OCI-LY3 (cell line): ENCODE results near the gene PEDS1.
"Not testable (repeated sequence)": the region's sequence is repeated elsewhere in the genome, so short reads cannot be mapped to it uniquely, and the experiment has no call there.

ENCODE experiments used
- H2AFZ ChIP-seq: fragments of 200-600, 300-600 bp; shearing (Covaris generic); 2 replicates; pipeline ENCODE4 v1.6.0; 2014; ENCODE audit warnings: antibody characterized with exemption, low read depth, low read length
- H3K27ac ChIP-seq: fragments of 200-600, 300-600 bp; sonication (generic); 2 replicates; pipeline ENCODE4 v1.5.1; 2014; ENCODE audit warnings: mild to moderate bottlenecking, low read length, moderate library complexity, mixed read lengths
- H3K27me3 ChIP-seq: fragments of 200-600, 300-600 bp; sonication (generic); 2 replicates; pipeline ENCODE4 v1.6.1; 2014; ENCODE audit warnings: low read depth, low read length, mixed read lengths
- H3K36me3 ChIP-seq: fragments of 200-600, 300-600 bp; sonication (generic); replicated peaks from 2 replicates; pipeline ENCODE3; 2014; ENCODE audit warnings: low read depth, low read length, mixed read lengths
- H3K4me1 ChIP-seq: fragments of 300-600, 200-600 bp; sonication (generic); 2 replicates; pipeline ENCODE4 v1.6.1; 2014; ENCODE audit warnings: low read length, mixed read lengths
- H3K4me2 ChIP-seq: fragments of 200-600, 300-600 bp; sonication (generic); 2 replicates; pipeline ENCODE4 v1.6.1; 2014; ENCODE audit warnings: low read length, mixed read lengths
- H3K4me3 ChIP-seq: fragments of 300-600, 200-600 bp; sonication (generic); 2 replicates; pipeline ENCODE4 v1.5.1; 2014; ENCODE audit warnings: antibody characterized with exemption, mild to moderate bottlenecking, low read length, moderate library complexity
- H3K79me2 ChIP-seq: fragments of 300-600, 200-600 bp; shearing (Covaris generic); 2 replicates; pipeline ENCODE4 v1.6.1; 2014; ENCODE audit warnings: mild to moderate bottlenecking, low read length, mixed read lengths
- H3K9ac ChIP-seq: fragments of 300-600, 200-600 bp; shearing (Covaris generic); 2 replicates; pipeline ENCODE4 v1.6.0; 2014; ENCODE audit warnings: mild to moderate bottlenecking, low read length, moderate library complexity
- H3K9me3 ChIP-seq: fragments of 200-600, 300-600 bp; shearing (Covaris generic); 2 replicates; pipeline ENCODE4 v1.6.1; 2014; ENCODE audit warnings: low read length, mixed read lengths; ENCODE audit not compliant: insufficient read depth
- H4K20me1 ChIP-seq: fragments of 200-600, 300-600 bp; sonication (generic); 2 replicates; pipeline ENCODE4 v1.6.1; 2016; ENCODE audit warnings: low read length, mixed read lengths; ENCODE audit not compliant: insufficient read depth
- EZH2phosphoT487 ChIP-seq: fragments of 200-600 bp; shearing (Covaris generic); IDR thresholded peaks from 2 replicates; pipeline ENCODE4 v1.6.1; 2018; ENCODE audit warnings: antibody characterized with exemption, mixed run types, low read depth
- TF ChIP-seq, protein P1 (sequence below): fragments of 200-600, 300-600 bp; sonication (generic); IDR thresholded peaks from 2 replicates; pipeline ENCODE4 v1.5.1; 2014; ENCODE audit warnings: antibody characterized with exemption, low read length, low read depth

PEDS1 gene

DNA sequence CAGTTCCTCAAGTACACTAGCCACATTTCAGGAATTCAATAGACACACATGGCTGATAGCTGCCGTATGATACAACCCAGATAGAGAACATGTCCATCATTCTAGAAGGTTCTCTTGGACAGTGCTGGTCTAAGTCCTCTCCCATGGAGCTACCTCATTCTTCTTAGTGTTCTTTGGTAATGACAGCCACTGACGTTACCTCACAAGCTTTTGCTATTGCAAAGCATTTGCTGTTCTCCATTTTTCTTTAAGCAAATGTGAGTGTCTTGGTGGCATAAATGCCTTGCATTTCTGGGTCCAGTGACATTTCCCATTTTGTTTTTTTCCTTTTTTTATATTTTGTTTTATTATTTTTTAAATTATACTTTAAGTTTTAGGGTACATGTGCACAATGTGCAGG, 28.8 kb upstream of the PEDS1 start:
- no peaks in the 10 kb centered on the region for H3K79me2 ChIP-seq
- H2AFZ ChIP-seq, result no peak overlapping the region
- H3K9me3 ChIP-seq, result no peaks in the 10 kb centered on the region
- H3K4me3 ChIP-seq, result no peak overlapping the region
- H3K27ac ChIP-seq, result no peak overlapping the region
- no peaks in the 10 kb centered on the region for H4K20me1 ChIP-seq
- H3K36me3 ChIP-seq, result no peaks in the 10 kb centered on the region
- TF ChIP-seq, protein P1, sequence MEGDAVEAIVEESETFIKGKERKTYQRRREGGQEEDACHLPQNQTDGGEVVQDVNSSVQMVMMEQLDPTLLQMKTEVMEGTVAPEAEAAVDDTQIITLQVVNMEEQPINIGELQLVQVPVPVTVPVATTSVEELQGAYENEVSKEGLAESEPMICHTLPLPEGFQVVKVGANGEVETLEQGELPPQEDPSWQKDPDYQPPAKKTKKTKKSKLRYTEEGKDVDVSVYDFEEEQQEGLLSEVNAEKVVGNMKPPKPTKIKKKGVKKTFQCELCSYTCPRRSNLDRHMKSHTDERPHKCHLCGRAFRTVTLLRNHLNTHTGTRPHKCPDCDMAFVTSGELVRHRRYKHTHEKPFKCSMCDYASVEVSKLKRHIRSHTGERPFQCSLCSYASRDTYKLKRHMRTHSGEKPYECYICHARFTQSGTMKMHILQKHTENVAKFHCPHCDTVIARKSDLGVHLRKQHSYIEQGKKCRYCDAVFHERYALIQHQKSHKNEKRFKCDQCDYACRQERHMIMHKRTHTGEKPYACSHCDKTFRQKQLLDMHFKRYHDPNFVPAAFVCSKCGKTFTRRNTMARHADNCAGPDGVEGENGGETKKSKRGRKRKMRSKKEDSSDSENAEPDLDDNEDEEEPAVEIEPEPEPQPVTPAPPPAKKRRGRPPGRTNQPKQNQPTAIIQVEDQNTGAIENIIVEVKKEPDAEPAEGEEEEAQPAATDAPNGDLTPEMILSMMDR, result no peak
- no peak for TF ChIP-seq EZH2phosphoT487
- no peak overlapping the region for H3K9ac ChIP-seq
- no peak overlapping the region for H3K4me2 ChIP-seq
- peaks cover 18% of the 10 kb centered on the region for H3K27me3 ChIP-seq
- H3K4me1 ChIP-seq, result peaks cover 12% of the 10 kb centered on the region

DNA sequence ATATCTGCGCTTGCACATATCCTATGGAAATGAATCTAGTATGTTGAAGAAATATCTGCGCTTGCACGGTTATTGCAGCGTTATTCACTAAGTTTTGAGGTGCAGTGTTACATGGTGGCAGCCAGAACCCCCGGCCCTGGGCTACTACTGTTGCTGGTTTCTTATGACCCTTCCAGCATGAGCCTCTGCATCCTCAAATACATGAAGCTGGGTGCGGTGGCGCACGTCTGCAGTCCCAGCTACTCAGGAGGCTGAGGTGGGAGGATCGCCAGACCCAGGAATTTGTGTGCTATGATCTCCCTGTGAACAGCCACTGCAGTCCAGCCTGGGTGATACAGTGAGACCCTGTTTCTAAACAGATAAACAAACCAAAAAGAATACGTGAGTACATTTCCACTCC, 27.8 kb upstream of the PEDS1 start:
- Histone ChIP-seq H3K27ac (no peak overlapping the region), H4K20me1 (no peaks in the 10 kb centered on the region), H3K9ac (no peak overlapping the region), H3K9me3 (no peaks in the 10 kb centered on the region), H3K27me3 (peaks cover 18% of the 10 kb centered on the region), H3K79me2 (no peaks in the 10 kb centered on the region), H2AFZ (no peak overlapping the region), H3K4me1 (peaks cover 4% of the 10 kb centered on the region), H3K36me3 (no peaks in the 10 kb centered on the region), H3K4me3 (no peak overlapping the region), H3K4me2 (no peak overlapping the region)
- TF ChIP-seq EZH2phosphoT487, result no peak

DNA sequence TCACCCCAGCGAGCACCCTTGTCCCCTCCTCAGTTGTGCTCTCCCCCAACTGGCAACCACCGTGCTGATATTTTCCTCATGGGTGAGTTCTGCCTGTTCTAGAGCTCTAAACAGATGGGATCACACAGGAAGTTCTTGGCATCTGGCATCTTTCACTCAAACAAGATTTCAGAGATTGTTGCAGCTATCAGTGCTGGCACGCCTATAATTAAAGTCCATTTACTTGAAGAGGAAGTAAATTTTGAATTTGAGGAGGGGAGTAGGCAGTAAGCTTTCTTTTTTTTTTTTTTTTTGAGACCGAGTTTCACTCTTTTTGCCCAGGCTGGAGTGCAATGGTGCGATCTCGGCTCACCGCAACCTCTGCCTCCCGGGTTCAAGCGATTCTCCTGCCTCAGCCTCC, 25.1 kb upstream of the PEDS1 start:
- H3K27me3 ChIP-seq, H3K4me3 ChIP-seq, H2AFZ ChIP-seq, H3K4me2 ChIP-seq, H3K27ac ChIP-seq, H4K20me1 ChIP-seq, H3K79me2 ChIP-seq, H3K9me3 ChIP-seq, H3K4me1 ChIP-seq, H3K9ac ChIP-seq, H3K36me3 ChIP-seq: not testable (repeated sequence)

DNA sequence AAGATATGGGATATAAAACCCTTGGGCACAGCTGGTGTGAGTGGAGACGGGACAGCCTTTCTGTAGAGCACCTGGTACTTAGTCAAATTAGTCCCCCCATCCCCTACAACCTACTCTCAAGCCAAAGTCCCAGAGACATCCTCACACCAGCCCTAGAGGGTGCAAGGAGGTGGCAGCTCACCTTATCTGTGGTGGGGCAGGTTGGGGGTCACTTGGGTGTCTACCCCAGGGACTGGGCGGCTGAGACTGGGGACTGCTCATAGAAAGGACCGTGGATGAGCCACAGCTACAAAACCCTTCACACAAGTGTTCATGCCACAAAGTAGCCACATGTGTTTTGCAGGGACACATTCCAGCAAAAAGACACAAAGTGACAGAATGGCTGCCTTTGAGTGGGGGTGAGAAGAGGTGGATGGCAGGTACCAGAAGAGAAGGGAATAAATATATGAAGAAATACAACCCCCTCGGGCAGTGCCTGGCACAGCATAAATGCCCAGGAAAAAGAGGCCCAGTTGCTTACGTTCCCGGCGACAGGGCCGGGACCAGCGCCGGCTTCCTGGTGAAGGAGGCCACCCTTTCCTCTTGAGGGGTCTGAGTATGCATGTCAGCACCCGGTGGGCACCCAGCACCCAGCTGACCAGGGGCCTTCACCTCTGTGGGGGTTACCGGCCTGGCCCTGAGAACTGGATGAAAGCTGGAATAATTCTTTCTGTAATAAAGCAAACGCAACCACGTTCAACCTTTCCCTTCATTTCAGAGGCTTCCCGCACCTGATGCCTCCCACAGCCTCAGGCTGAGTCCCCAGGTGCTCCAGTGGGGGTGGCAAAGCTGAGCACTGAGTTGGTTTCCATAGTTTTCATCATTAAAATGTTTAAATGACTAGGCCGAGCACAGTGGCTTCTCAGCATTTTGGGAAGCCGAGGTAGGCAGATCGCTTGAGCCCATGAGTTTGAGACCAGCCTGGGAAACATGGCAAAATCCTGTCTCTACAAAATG, 22.7 kb upstream of the PEDS1 start:
- Histone ChIP-seq H3K27me3 (no peaks in the 10 kb centered on the region), H3K4me1 (no peaks in the 10 kb centered on the region), H4K20me1 (no peaks in the 10 kb centered on the region), H3K9me3 (no peaks in the 10 kb centered on the region), H3K4me3 (no peak overlapping the region), H2AFZ (no peak overlapping the region), H3K27ac (no peak overlapping the region), H3K79me2 (no peaks in the 10 kb centered on the region), H3K9ac (no peak overlapping the region), H3K36me3 (no peaks in the 10 kb centered on the region), H3K4me2 (no peak overlapping the region)
- no peak for TF ChIP-seq EZH2phosphoT487
- TF ChIP-seq, protein P1, result no peak

DNA sequence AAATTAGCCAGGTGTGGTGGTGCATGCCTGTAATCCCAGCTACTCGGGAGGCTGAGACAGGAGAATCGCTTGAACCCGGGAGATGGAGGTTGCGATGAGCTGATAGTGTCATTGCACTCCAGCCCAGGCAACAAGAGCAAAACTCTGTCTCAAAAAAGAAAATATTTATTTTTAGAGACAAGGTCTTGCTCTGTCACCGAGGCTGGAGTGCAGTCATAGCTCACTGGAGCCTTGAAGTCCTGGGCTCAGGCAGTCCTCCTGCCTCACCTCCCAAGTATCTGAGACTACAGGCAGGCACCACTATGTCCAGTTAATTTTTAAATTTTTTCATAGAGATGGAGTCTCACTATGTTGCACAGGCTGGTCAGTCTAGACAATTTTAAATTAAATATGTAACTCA, 20.9 kb upstream of the PEDS1 start:
- Histone ChIP-seq H3K9me3 (no peaks in the 10 kb centered on the region), H3K9ac (no peak overlapping the region), H3K27ac (no peak overlapping the region), H3K36me3 (no peaks in the 10 kb centered on the region), H3K4me2 (no peak overlapping the region), H3K4me1 (no peaks in the 10 kb centered on the region), H4K20me1 (no peaks in the 10 kb centered on the region), H3K79me2 (no peaks in the 10 kb centered on the region), H3K27me3 (no peaks in the 10 kb centered on the region), H2AFZ (no peak overlapping the region), H3K4me3 (no peak overlapping the region)
- TF ChIP-seq EZH2phosphoT487, result no peak
- TF ChIP-seq, protein P1, result no peak
